Left cardiac atrium (tissue), 4 donors: ENCODE measurements around the gene E2F8. TPM values are rescaled to one million over a fixed set of nuclear protein-coding genes. Genes with fewer than 3 reads are reported as not detected.

Source experiments
- ATAC-seq, 2 donors: fragments of 200-7000 bp; cut with Tn5 transposase; one replicate each; pipeline ENCODE4 v1.9.1; 2020; ENCODE audit warnings: mild to moderate bottlenecking in 2 of 2, moderate library complexity in 2 of 2
- DNase-seq: peaks from one replicate; pipeline ENCODE4 v3.0.0-alpha.2; 2020
- intact Hi-C, 2 donors: fragments of 100-400 bp; cut with DNase I; formaldehyde crosslinking; loops; one replicate each; pipeline versions ENCODE4 v1.14.1 to v1.15.1; 2022 to 2023
- total RNA-seq, 2 donors: library from RNA; stranded (reverse); fragmentation: NEBNext Ultra II Directional; extraction: Animal tissue kit (Norgen Biotek cat#: 25700); gene quantifications; one replicate each; pipeline ENCODE4 v1.2.1, GENCODE V29; 2021
- donor health status: DM: no; HTN: yes; CAD: no.
- donor health status: DM: no; HTN: yes; CAD: no; lungs with severe emphysema.
- donor health status: DM: yes; HTN: yes; CAD: no.
- donor health status: Dilated cardiomyopathy.

The E2F8 gene
- total RNA-seq, 2 donors from 2014 or later, result 3.4 to 4.2 TPM

- intact Hi-C loops, result loop anchor here in 1 of 2 donors (5.0 kb wide), 1 partner anchor 43 kb away; the partner anchor contains the start of gene E2F8
- ATAC-seq (peak in 1 of 2 donors; percentile 3), DNase-seq (no peak)
These were observed 41.7 kb downstream of the E2F8 start for GRCh38 chr11:19199048-19199447.

DNA sequence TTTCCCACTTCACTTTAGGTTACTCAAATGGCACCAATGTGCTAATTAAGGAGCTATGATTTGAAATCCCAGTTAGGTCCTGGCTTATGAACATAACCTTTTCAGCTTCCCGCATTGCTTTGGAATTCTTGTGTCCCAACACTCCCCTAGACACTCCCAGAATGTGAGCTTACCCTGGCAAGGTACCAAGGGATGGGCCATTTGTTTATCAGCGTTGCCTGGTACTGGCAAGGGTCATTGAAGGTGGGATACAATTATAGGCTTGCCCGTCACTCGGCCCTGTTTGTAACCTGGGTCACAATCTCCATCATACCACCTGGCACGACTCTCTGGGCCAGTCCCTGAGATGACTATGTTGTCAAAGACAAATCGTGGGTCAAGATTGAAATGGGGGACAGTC lies 44.3 kb downstream of the E2F8 start:
- ATAC-seq, result peak; percentile 60 to 69
- intact Hi-C loops, result loop anchor here in 1 of 2 donors (5.0 kb wide), 1 partner anchor 46 kb away; the partner anchor contains the start of gene E2F8
- peak; percentile 56 for DNase-seq

DNA sequence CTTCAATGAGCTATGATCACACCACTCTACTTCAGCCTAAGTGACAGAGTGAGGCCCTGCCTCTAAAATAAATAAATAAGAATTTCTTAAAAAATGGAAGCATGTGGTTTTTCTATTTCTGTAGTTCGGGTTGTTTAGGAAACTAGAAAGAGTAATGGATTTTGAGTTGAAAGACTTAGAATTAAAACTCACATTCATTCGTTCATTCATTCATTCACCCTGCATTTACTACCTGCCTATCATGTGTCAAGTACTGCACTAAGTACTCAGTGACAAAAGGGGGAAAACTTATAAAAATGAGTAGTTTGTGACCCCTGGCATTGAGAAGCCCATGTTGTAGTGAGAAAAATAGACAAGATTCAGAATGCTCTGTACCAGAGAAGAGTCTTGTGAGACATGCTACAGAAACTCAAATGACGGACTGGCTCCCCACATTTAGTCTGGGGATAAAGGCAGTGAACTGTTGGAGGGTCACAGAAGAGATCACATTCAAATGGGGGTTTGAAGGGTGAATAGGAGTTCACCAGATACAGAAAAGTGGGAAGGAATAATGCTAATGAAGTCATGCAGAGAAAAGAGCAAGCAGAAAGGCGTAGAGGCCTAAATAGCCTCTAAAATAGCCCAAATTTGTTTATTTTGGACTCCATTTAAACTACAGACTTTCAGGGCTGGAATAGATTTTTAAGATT lies 46.0 kb downstream of the E2F8 start:
- ATAC-seq (no peak), DNase-seq (no peak)
- intact Hi-C loops, result loop anchor here in 1 of 2 donors (5.0 kb wide), 1 partner anchor 48 kb away; the partner anchor contains the start of gene E2F8

DNA sequence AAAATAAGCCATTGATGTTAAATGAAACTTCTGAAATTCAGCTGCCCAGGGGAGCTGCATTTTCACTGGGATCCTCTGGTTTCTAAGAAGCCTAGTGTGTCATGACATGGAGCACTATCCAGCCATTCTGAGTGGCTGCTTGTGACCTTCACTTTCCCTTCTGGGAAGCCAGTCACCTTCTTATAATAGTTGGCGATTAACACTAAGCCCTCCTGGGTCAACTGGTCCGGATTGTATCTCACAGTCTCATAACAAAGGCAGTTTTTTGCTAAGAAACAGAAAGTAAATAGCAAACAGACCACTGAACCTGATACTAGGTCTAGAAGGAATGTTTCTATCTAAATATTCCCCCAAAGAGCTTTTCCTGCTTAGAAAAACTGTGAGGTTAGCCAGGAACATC lies 46.8 kb downstream of the E2F8 start:
- no peak for ATAC-seq
- intact Hi-C loops, result no loop called here
- no peak for DNase-seq

DNA sequence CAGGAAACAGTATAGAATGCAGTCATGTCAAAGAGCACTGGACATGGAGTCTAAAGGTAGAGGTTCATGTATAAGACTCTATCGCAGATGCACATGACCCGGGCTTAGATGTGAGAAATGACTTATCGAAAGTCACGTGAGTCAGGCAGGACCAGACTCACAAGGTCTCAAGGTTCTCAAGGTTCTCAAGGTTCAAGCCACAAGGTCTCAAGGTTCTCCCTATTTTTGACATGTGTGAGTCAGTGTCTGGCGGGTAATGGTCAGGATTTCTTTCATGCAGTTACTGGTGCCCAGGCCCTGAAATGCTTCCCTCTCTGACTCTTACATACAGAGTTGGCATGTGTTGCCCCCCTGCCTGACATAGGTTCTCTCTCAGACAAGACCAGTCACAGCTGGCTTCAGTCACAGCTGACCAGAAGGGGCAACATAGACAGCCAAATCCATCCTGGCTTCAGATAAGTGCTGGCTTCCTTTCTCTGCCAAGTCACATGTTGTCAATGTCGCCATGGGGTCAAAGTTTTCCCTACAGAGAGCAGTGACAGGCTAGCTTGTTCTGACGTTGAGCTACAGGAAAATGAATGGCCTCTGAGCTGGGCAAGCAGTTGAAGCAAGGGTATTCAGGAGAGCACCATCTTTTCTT lies 49.1 kb downstream of the E2F8 start:
- intact Hi-C loops, result no loop called here
- peak; percentile 57 to 83 for ATAC-seq
- DNase-seq, result peak; percentile 36

- intact Hi-C loops, result no loop called here
- DNase-seq, result no peak
- ATAC-seq, result no peak
These were observed 52.9 kb downstream of the E2F8 start for GRCh38 chr11:19187833-19188258.

DNA sequence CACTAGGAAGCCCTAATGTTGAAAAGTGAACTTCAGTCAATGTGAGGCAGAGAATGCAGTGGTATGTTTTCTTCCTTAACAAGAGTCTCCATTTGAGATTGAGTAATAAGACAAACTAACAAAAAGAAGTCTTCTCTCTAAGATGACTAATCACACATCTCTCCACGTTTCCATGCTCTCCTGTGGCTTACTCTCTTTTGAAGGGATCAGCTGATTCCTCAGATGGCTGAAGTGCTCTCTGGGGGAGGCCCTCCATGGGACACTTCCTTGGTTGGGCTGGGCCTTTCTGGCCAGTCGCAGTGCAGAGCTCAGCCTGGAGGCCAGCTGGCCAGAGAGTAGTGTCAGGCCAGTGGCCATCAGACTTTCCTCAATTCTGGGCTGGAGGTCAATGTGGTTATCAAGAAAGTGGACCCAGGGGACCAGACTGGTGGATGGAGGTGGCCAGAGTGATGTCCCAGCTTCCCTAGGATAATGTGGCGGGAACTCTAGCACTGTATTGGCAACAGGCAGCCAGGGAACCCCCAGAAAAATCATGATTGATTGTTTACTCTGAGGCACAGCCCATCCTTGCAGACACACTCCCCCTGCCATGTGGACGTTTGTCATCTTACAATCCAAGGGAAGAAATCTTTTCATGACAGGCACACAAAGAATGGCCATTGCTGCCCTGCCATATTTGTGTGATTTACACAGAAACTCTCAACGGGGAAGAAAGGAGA lies 53.5 kb downstream of the E2F8 start:
- intact Hi-C loops, result no loop called here
- ATAC-seq, result peak in 1 of 2 donors; percentile 25
- no peak for DNase-seq

GRCh38 chr11:19185516-19186052 lies 55.2 kb downstream of the E2F8 start:
- intact Hi-C loops, result no loop called here
- no peak for DNase-seq
- no peak for ATAC-seq

GRCh38 chr11:19185036-19185435 lies 55.7 kb downstream of the E2F8 start:
- DNase-seq (no peak), ATAC-seq (no peak)
- intact Hi-C loops, result no loop called here

- intact Hi-C loops, result no loop called here
- ATAC-seq, result no peak
- DNase-seq, result no peak
These were observed 57.1 kb downstream of the E2F8 start for GRCh38 chr11:19183646-19184045.

DNA sequence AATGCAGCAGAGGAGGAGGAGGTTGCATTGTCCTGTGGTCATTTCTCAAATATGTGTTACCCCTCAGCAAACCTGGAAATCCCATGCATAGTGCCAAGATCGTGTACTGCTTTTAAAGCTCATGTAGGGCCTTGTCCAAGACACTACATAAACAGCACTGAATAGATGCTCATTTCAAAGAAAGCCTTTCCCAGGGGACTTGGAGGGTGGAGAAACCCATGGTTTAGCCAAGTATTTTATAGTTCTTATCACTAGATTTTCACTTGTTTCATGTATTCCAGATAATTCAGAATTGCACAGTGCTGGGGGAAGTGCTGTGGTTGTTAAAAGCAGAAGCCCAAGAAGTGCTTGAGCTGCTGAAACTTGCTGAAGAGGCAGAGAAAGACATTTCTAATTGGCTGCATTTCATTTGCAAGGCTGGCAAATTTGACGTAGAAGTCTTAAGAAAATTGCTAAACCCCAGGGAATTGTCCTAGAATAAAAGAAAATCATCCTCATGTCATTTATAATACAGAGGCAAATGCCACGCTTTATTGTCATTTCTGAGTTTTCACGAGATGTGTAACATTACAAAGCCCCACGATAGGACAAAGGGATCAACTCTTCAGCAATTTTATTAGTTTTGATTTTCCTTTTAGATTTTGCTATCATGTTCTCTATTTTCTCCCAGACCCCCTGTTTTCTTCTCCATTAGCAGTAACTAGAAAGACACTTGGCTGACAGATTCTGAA lies 59.0 kb downstream of the E2F8 start:
- no peak for DNase-seq
- intact Hi-C loops, result no loop called here
- ATAC-seq, result no peak

DNA sequence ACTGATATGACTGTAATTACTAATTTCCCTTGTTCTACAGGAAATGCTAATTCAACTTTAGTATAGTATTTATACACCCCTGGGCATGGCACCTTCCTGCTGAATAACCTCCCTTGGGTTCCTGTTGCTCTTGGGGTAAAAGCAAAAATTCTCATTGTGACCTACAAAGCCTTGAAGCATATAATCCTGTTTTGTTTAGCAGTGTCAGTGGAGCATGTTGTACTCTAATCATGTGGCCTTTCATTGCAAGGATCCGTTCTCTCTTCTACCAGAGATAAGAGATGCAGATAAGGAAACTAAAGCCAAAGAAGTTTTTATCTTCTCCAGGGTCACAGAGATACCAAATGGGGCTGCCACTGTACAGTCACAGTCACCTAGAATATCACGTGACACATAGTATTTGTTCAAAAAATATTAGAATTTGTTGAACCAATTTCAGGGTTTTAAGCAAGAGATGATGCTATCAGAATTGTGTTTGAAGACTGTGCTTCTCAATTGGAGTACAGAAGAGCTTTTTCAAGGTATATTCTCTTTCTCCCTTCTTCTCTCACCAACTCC lies 64.0 kb downstream of the E2F8 start:
- DNase-seq (no peak), ATAC-seq (no peak)
- intact Hi-C loops, result loop anchor here in 1 of 2 donors (10.0 kb wide), 1 partner anchor 102 kb away; no protein-coding TSS in a partner anchor

Other genes with a start within 250 kb of the E2F8 start
- gene MRGPRX2, start 180.2 kb downstream of the E2F8 start, total RNA-seq, result not detected
- gene ZDHHC13, start 123.8 kb downstream of the E2F8 start, total RNA-seq, result 10 to 100 TPM; 12.0 to 16.5 TPM
- gene CSRP3, start 39.0 kb downstream of the E2F8 start, total RNA-seq, result 1,000 to 10,000 TPM; 1,159 to 1,289 TPM